HG03139 (cell line): ENCODE measurements around the gene RIPK1.
"Not testable (repeated sequence)": the region's sequence is repeated elsewhere in the genome, so short reads cannot be mapped to it uniquely, and the experiment has no call there.

ENCODE experiments used
- ATAC-seq: cut with Tn5 transposase; IDR thresholded peaks from one replicate; pipeline ENCODE4 v1.9.1; 2021; ENCODE audit not compliant: unreplicated experiment

RIPK1 gene

DNA sequence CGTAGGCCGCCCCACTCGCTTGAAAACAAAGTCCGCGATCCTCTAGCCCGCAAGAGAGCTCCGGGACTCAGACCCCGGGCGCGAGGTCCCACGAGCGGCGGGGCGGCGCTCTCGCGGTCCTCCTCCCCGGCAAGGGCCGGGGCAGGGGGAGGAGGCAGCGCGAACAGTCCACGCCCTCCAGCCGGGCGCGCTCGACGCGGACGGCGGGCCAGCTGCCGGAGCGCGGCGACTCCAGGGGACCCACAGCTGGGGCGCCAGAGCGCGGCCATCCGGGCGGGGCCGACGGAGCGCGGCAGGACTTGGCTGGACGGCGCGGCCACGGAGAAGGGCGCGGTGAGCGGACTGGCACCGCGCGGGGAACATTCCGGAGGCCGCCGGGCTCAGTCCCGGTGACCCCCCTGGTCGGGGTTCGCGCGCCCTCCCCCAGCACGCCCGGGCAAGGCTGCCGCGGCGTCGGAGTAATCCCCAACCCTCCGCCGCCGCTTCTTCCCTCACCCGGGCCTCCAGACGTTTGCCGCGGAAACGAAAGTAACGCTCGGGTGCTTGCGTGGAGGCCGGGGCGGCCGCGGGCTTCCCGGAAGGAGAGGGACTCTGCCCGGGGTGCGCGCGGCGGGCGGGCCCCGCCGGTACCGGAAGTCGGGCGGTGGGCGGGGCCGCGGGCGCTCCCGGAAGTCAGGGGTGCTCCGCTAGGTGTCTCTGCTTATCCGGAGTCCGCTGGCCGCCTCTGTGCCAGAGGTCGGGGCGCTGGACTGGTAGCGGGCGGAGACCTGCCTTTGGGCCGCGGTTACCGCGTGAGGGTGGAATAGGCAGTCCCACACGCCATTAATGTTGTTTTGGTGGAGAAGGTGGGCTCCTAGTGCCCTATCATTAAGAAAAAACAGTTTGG lies at the start of gene RIPK1:
TSS of gene RIPK1 (plus strand) at position 166 of the 886 bp plus-strand sequence. CDS start 8,330 bp downstream, outside the sequence.
- ATAC-seq: peak; percentile 79

DNA sequence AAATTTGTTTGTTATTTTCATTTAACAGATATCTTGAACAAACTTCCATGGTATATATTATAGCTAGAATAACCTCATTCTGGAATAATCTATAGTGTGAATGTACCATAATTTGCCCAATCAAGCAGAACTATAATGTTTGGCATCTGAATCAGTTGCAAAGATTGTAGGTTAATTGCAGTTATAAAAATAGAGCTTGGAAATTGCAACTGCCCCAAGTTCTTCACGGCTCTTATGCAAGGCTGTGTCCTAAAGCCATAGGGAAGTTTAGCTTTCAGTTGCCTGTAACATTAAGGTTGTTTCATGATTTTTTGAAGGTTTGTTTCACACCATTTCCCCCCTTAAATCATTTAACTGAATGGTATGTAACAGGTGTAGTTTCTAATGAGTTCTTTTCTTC lies 49.2 kb upstream of the RIPK1 start:
- ATAC-seq: no peak

DNA sequence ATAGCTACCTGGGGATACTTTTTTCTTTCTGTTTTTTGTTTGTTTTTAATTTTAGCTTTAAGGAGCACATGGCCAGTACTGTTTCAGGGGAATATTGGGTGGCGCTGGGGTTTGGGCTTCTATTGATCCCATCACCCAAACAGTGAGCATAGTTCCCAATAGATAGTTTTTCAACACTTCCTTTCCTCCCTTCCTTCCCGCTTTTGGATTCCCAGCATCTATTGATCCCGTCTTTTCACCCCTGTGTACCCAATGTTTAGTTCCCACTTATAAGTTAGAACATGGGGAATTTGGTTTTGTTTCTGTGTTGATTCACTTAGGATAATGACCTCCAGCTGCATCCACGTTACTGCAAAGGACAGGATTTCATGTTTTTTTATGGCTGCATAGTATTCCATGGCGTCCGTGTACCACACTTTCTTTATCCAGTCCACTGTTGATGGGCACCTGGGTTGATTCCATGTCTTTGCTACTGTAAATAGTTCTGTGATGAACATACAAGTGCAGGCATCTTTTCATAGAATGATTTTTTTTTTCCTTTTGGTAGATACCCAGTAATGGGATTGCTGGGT lies 48.5 kb upstream of the RIPK1 start:
- no peak for ATAC-seq

DNA sequence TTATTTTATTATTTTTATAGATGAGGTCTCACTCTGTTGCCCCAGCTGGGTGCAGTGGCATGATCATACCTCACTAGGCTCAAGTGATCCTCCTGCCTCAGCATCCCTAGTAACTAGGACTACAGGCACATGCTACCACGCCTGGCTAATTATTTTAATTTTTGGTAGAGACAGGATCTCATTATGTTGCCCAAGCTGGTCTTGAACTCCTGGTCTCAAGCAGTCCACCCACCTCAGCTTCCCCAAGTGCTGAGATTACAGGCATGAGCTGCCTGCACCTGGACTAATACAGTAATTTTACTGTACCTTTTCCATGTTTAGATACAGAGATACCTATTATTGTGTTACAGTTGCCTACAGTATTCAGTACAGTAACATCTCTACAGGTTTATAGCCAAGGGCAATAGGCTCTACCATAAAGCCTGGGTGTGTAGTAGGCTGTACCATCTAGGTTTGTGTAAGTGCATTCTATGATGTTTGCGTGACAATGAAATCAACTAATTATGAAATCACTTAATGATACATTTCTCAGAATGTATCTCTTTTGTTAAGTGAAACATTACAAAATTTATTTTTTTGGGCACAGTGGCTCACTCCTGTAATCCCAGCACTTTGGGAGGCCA lies 47.2 kb upstream of the RIPK1 start:
- not testable (repeated sequence) for ATAC-seq

DNA sequence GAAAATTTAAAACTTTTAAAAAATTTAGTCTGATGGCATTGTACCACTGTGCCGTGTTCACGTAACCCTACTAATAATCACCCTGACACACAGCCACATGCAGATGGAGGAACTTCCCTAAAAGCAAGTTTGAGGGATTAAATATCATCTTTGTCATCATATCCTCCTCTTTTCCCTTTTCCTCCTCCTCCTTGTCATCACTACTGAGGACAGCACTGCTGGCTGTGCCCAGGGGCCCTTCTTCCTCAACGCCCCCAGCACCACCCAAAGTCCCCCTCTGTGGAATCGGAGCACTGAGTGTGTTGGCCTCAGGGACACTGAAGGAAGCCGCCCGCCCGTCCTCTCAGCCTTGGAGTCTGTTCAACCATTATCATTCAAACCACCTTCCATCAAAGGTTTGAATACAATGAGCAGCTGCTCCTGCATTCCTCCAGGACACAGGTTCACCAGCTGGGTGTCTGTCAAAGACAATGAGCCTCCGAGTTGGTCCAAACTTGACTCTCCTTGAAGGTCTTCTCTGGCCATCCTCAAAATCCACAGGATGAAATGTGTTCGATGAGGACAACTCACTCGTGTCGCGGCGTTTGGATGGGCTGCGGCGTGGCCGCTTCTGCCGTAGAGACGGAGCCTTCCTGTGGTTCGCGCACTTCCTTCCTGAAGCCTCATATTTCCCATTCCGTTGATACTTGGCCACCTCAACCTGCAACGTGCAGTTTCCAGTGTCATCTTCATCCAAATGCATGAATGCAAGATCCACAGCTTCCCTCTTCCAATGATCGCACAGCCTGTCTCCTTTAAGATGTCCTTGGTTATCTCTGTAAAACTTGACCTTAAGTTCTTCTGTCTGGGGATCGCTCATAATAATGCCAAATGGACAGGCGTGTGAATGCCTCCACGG lies 45.3 kb upstream of the RIPK1 start:
- no peak for ATAC-seq

DNA sequence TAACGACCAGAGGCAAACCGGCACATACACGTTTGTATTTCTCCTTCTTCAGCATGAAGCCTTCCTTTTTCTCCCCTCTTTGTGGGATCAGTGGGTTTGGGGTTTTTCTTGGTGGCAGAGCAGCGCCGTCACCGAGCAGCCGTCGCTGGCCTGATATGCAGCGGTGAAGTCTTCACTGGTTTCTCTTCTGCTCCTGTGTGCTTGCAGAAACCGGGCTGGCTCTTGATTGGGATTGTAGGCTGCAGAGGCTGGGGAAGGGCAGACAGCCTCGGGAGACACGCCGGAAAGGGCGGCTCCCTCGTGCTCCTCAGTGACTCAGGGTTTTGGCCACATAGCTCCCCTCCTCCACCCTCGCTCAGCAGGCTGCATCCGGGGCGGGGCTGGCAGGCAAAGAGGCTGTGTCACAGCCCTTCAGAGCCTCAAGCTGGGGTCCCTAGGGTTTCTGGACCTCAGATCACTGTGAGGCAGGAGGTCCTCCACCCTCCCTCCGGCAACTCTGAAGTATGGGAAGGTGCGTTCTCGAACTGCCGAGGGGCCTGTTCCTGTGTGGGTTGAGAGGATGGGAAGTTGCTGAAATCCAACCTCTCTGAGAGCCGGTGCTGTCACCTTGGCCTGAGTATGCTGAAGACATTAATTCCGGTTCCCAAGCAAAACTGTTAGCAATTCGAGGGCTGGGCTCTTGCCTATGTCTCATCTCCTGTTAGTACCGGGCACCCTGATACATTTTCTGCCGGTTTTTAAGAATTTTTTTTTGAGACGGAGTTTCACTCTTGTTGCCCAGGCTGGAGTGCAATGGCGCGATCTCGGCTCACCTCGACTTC lies 44.4 kb upstream of the RIPK1 start:
- peak; percentile 77 for ATAC-seq

DNA sequence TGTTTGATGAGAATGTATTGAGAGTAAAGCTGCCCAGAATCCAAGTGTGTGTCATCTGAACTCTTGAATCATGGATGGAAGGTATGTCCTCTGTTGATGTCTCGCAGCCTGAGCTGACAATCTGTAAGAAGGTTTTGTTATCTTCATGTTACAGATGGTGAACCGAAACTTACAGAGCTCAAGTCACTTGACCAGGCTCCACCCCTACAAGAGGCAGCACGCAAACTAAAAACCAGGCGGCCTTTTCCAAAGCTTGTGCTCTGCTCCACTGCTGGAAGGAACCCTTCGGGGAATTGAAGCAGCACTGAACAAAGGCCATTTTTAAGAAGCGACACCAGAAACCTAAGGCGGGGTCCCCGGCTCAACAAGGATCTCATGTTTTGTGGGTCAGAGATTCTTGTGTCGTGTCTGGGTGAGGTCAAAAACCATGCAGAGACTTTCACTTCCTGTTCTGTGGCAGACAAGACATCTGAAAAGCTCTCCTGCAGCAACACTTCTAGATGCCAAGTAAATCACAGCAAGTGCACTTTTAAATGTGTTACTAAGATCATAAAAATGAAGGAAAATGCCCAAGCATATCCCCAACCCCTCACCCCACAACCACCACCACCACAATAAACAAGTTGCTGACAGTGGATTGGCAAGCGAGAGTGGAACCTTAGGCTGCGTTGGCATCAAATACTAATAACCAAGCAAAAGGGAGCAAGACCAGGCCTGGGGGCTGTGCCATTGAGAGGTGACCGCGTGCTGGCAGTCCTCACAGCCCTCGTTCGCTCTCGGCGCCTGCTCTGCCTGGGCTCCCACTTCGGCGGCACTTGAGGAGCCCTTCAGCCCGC lies 41.3 kb upstream of the RIPK1 start:
- ATAC-seq: peak; percentile 56

DNA sequence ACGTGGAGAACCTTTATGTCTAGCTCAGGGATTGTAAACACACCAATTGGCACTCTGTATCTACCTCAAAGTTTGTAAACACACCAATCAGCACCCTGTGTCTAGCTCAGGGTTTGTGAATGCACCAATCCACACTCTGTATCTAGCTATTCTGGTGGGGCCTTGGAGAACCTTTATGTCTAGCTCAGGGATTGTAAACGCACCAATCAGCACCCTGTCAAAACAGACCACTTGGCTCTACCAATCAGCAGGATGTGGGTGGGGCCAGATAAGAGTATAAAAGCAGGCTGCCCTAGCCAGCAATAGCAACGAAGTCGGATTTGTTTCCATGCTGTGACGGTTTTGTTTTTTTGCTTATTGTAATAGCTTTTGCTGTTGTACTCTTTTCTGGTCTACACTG lies 40.1 kb upstream of the RIPK1 start:
- ATAC-seq: not testable (repeated sequence)

DNA sequence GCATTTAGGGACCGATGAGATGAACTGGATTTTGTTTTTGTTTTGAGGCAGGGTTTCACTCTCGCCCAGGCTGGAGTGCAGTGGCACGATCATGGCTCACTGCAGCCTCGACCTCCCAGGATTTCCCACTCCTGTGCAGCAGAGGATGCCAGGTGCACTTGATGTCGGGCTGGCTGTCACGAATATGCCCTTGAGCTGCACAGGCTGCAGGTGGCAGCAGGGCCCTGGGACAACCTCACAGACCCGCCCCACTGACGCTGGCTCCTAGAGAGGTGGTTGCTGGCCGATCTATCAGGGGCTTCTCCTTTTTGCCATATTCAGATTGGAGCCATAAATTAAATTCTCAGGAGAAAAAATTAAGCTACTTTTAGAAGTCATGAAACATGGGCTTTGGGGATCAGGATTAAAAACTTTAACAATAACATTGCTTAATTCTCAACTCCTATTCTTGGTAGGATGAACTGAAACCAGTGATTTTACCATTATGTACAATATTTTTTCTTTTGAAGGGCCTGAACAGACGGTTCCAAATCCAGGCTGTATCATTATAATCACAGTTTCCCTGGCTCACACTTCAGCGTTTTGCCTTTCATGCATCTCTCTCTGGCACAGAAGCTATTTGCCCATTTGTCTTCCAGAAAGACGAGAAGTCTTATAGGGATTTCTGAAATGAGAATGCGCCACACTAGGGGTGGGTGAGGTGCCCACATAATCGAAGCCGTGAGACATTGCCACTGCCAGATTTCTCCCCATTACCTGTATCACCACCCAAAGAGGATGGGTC lies 36.2 kb upstream of the RIPK1 start:
- ATAC-seq: no peak

DNA sequence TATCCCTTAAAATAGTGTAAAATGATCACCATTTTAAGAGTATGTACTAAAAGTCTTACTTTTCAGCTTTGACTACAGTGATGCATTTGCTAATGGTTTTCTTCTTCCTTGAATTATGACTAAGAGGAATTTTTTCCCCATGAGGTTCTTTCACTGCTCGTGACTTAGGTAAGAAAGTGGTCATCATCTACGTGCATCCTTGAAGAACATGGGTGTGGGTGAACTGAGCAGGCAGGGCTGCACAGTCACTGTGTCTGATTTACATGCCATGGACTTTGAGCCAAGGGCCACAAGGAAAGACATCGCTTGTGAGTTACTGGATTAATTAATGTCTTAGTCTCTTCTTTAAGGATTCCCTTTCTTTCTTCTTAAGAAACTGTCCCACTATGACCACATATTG lies 35.3 kb upstream of the RIPK1 start:
- no peak for ATAC-seq

DNA sequence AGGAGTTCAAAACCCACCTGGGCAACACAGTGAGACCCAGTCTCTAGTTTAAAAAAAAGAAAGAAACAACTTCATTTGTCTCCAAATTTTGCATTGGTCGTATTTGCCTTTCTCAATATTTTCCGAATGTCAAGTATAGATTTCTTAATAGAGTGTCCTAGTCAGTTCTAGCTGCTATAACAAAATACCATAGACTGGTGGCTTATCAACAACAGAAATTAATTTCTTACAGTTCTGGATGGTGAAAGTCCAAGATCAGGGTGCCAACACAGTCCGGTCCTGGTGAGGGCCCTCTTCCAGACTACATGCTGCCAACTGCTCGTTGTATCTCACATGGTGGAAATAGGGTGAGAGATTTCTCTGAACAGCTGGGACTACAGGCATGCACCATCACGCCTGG lies 34.6 kb upstream of the RIPK1 start:
- no peak for ATAC-seq

DNA sequence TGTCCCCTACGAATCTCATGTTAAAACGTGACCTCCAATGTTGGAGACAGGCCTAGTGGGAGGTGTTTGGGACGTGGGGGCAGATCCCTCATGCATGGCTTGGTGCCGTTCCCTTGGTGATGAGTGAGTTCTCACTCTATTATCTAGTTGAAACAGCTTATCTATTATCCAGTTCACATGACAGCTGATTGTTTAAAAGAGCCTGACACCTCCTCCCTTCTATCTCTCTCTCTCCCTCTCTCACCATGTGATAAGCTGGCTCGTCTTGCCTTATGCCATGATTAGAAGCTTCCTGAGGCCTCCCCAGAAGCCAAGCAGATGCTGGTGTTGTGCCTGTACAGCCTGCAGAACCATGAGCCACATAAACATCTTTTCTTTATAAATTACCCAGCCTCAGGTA lies 32.9 kb upstream of the RIPK1 start:
- no peak for ATAC-seq

DNA sequence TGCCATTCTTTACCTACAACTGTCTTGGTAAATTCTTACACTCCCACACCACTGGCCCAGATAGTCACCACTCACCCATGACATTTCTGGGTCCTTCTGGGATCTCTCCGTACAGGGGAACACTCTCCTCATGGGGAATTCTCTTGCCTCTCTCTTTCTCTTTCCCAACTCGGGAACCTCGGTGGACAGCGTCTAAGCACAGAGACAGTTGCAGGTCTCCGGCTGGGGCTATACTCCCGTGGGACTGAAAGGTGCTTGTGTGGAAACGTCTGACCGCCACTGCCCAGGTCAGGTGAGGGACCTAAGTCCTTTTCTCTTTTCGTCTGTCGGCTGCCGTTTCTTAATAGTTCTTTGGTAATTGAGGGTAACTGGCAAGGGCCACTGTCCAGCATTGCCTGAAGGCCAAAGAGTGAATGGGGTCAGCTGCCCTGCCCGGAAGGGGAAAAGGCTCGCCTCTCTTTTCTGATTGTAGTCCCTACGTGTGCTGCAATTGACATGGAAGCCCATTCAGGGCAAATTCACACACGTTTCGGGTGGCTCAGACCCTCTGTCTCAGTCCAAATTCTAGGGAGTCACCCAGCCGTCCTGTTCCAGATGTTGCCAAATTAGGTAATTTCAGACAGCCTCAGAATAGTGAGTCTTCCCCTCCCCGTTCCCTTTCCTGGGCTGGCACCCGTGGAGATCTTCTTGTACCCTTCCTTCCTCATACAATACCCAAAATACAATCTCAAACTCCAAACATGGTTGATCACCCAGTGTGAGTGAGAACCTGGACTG lies 31.2 kb upstream of the RIPK1 start:
- no peak for ATAC-seq

DNA sequence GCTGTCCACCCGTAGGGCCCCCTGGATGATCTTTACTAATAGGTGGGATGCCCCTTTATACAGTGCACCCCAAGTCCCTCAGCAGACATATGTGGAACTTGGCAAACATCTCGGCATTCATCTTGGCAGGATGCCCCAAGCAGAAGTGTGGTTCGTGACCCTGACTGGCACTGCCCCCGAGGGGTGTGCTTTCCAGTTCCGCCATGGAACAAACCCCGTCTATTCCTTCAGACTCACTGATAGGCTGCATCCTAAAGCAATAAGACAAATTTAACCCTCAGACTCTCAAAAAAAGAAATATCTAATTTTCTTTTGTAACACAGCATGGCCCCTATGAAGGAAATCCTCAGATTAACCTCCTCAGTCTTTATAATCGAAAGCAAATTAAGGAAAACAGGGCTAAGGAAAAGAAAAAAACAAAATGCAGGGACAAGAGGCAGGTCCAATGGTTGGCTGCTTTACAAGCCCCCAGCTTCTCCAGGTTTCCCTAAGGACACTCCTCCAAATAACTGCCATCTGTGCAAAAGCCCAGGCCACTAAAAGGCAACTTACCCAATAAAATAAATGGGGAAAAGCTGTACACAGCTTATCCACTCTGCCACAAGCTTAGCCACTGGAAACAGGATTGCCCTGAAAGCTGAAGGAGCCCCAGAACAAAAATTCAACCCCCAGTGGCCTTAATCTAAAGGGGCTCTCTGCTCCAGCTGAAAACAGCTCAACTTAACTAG lies 30.5 kb upstream of the RIPK1 start:
- no peak for ATAC-seq

DNA sequence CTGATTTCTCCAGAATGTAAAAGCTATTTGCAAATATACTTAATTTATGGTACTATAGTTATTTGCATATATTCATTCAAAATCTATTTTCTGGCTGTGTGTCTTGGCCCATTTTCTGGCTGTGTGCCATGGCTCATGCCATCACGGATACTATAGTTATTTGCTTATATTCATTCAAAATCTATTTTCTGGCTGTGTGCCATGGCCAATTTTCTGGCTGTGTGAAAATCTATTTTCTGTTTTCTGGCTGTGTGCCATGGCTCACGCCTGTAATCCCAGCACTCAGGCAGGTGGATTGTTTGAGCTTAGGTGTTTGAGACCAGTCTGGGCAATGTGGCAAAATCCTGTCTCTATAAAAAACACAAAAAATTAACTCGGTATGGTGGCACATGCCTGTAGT lies 28.9 kb upstream of the RIPK1 start:
- ATAC-seq: no peak

DNA sequence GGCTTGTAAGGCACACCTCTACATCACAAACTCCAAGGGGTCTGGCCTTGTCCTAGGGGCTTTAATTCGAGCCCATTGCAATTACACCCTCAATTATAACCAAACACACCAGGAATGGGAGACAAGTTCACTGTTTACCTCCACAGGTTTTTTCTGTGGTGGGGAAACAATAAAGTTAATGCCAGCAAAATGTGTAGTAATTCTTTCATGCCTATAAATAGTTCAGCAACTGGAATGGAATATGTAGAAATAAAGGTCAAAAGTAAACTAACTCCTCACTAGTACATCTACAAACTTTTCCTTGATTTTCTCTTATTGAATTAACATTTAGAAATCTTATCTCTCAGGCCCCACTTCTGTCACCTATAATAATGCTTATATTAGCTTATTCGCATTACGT lies 27.1 kb upstream of the RIPK1 start:
- no peak for ATAC-seq

DNA sequence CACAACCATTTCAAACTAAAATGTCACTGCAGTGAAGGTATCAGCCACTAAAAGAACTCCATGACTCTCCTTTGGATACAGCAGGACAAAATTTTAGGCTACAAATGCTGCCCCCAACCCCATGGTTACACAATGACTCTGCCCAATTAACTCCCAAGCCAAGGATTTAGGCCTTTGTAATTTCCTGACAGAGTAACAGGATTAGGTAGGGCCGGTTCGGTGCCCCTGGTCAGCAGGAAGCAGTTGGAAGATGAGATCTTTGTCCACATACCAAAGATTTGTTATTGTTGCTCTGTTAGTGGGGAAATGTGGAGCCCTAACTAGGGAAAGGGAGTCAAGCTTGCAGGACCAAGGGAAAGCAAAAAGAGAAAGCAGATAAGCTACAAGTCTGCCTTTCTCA lies 26.7 kb upstream of the RIPK1 start:
- no peak for ATAC-seq
